GM21447 (cell line): ENCODE measurements around the gene PBX1.

Source experiments
- ATAC-seq: cut with Tn5 transposase; IDR thresholded peaks from one replicate; pipeline ENCODE4 v1.9.1; 2021; ENCODE audit not compliant: unreplicated experiment

Gene PBX1

DNA sequence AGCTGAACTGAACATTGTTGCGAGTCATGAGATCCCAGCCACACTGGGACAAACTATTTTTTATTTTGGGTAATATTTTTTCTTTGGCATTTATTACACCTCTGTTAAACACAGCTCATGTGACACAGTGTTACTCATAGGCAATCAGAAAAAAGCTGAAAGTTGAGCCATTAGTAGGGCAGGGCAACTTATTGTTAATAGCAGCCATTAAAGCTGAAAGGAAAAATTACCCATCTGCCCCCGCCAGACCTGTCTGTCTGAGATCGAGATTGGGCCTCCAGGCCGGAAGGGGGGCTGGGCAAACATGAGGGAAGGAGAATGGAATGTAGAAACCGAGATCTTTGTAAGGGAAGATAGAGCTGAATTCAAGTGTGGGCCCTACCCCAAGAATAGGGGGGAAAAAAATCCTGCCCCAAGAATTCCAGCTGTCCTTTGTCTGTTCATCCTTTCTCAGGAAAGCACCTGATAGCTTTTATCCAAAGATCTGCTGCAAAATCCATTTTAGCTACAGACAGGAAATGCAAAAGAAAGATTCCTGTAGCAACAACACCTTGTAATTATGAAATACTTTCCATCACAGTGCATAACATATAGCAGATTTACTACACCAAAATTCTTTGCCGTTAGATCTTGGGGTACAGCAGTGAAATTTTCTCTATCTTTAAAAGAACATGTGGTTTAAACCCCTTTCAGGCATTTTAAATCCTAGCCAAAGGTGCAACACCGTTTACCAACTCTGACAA, 212.8 kb downstream of the PBX1 start:
- no peak for ATAC-seq

DNA sequence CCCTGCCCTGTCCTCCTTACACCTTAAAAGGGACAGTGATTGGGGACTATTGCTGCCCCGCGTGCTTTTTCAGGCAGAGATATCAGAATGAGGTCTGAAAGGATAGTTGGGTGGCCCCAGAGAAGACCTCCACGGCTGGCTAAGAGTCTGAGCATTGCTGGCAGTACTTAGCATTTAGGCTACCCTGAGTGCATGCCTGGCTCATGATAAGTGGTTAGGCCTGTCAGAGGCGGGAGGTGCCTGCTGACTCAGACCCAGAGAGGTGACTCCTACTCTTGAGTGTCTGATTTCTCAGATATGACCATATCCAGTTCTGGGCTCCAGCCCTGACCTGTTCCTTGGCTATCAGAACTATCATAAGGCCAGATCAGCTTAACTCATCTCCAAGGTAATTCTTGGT, 213.7 kb downstream of the PBX1 start:
- no peak for ATAC-seq

DNA sequence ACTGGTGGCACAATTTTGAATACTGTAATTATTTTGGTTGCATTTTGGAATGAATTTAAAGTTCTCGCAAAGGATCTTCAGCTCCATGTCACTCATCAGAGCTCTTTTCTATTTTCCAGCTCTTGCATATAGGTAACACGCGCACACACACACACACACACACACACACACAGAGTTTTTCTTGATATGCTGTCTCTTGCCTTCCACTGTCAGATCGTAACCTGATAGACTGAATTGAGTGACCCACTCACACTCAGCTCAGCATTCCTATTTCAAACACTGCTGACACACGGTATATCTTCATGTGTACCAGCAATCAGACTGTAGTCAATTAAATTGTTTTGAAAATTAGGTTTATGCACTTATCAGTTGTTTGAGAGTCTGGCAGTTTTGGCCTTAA, 214.1 kb downstream of the PBX1 start:
- no peak for ATAC-seq

DNA sequence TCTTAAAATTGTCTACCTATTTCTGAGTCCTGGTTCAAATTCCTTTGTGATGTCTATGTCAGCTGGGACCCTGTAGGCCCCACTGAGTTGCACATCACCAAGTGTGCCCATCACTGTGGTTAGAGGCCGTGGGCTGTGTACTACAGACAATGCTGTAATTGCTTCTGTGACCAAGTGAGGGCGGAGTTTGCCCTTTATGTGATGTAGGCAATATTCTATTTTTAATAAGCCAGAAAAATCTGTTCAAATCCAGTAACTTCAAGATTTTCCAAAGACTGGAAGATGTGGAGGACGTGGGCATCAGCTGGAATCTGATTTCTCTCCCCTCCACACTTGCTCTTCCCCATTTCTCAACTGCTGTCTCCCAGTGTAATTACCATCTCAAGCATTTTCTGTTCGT, 215.4 kb downstream of the PBX1 start:
- ATAC-seq, result no peak

DNA sequence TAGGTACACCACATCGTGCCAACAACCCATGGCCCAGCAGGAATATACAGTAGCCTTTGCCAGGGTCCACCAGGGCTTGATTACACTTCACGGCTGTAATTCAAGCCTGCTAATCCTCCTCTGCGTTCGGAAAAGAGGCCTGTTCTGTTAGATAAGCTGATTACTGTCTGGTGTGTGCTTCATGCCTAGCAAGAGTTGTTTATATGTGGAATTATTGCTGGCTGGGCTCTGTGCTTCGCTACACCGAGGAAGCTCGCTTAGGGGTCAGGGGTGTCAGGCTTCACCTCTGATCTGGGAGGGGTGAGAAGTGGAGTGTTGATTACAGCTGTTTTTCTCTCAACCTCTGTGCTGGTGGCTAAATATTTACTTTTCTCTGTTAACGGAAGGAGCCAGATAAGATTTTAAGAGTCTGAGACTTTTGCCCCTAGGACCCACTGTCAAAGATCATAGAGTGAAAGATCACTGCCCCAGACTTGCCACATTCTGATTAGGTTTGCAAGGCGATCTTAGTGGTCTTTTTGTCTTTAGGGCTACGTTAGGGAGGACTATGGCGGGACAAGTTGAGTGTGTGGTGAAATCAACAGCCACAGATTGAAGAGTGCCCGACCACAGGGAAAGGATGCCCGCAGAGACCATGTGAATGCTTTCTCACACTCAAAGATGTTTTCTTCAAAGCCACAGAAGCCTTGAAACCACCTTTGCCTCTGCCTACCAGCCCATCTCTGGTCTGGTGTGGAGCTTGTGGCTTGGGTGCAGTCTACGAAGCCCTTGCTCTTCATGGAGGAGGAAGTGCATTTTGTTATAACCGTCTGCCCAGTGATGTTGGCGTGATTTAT, 216.1 kb downstream of the PBX1 start:
- no peak for ATAC-seq

DNA sequence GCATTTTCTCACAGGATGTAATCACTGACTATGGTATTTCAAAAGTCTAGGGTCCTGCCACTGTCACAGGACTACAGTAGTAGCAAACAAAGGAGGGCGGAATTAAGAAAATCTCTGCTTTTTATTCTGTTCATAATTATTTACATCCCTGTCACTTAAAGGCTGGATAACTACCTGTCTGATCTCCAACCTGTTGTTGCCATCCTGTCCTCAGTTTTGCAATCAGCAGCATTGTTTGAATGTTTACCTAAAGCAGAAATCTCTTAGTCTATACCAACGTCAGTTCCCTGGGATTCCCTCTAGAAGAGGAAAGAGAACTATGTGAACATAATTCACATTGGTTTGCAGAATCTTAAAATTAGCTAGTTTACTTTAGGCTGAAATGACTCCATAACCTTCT, 218.5 kb downstream of the PBX1 start:
- no peak for ATAC-seq

DNA sequence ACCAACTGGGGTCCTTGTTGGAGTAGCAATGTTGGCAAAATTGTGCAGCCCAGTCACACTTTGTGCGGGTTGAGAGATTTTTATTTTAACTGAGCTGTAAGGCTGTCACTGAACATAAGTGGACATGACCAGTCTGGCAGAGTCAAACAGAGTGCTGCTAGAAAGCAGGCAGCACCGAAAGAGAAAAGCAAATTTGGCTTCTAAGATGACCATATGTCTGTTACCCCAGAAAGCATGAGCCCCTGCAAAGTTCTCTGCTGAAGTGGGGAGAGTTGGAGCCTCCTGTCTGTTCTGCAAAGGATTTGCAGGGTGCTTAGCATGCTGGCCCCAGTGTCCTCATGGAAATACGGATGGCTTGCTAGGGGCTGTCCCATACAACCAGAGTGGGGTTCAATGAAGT, 220.4 kb downstream of the PBX1 start:
- ATAC-seq, result no peak

DNA sequence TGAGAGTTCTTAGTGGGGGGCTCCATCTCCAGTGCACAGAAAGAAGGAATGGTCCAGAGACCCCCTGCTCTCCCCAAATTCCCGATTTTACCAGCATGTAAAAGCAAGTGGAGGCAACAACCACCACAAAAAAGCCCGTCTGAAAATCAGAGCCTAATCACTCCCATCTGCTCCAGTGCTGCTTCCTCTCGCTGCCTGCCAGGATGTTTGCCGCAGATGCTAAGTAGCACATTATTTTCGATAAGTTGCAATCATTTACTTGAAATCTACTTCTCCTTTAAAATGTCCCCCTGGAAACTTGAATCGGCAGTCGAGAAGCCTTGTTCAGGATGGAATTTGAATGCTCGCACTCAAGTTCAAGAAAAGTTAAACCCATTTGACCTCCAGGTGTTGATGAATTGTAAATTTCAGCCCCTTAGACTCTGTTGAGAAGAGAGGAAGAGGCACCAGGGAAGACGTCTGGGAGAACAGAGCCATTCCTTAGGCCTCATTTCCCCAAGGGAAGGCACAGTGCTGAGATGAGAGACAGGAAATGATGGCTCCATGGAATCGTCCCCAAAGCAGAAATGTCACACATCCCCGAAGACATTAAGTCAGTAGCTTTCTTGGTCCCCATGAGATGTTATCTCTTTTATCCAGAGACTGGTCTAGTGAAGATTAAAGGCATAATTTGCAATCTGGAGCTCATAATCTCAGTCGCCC, 221.3 kb downstream of the PBX1 start:
- no peak for ATAC-seq

DNA sequence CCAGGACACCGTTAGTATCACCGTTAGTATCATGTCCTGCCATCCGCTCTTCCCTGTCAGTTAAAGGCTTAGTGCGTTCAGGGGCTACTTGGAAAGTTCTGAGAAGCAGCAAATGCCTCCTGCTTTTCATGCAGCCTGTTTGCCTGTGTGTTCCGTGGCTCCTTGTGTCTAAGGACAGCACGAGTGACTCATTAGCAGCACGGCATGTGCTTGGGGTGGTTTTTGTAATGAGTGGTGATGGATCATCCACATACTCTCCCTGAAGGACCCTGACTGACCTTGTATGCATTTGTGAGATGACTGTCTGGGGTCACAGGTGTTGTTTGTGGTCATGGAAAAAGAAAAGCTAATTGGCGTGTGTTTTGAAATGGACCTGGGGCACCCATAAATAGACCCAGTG, 221.9 kb downstream of the PBX1 start:
- ATAC-seq, result no peak

DNA sequence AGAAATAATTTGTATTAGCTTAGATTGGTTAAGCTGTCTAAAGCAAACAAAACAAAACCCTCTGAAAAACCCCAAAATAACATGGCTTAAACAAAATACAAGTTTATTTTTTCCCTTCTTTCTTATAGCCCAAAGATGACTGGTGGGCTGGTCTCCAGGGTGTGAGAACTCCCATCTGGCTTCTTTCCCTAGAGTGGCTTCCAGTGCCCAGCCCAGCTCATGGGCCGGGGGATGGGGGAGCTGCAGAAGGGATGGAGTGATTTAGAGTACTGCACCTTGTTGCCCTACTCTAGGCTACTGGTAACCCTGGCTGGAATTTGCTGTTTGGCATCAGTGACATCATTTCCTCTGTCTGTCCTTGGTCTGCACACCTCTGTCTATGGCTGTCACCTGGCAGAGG, 223.0 kb downstream of the PBX1 start:
- ATAC-seq, result no peak

DNA sequence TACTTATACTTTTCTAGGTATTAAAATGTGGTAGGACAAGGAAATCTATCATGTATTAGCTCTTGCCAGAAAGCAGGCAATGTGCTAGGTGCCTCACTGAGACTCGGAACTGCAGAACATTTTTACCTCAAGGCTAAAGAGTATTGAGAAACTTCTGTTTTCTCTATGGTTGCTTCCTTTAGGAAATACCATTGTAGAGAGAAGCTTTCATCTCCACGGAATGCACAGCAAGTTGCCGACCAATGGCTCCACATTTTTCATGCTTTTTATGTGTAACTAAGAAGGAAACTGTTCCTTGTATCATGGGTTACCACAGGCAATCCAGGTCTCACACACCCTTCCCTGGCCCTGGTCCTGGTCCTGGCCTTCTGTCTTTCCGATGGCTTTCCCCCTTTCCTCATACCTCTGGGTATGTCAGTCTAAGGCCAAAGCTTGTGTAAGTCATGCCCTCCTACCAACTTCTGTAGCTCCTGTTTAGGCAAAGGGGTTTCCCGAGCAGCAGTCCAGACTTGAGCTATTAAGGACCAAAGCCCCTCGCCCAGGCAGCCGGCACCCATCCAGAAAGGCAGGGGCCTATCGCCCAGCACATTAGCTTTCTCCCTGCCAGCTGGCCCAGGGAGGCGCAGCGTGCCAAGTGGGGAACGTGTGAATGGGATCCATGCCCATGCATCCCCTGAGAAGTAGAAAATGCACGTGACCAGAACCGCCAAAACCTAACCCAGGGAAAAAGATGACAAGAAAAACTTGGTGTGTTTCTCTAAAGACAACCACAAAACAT, 225.0 kb downstream of the PBX1 start:
- ATAC-seq, result no peak

DNA sequence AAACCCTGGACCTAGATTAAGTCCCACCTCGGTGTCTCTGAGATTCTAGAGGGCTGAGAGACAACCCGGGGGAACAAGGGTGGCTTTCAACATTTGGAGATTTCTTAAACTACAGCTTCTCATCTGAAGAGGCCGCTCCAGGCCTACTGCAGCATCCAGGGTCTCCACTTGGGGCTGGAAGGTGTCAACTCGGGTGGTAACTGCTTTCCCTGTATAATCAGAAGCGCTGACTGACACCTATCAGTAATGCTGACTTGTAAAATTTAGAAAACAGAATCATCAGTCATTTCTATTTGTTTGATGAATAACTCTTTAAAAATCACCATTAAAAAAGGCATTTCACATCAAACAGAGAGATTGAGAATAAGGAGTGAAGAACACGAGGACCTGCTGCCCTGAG, 226.0 kb downstream of the PBX1 start:
- ATAC-seq, result no peak

DNA sequence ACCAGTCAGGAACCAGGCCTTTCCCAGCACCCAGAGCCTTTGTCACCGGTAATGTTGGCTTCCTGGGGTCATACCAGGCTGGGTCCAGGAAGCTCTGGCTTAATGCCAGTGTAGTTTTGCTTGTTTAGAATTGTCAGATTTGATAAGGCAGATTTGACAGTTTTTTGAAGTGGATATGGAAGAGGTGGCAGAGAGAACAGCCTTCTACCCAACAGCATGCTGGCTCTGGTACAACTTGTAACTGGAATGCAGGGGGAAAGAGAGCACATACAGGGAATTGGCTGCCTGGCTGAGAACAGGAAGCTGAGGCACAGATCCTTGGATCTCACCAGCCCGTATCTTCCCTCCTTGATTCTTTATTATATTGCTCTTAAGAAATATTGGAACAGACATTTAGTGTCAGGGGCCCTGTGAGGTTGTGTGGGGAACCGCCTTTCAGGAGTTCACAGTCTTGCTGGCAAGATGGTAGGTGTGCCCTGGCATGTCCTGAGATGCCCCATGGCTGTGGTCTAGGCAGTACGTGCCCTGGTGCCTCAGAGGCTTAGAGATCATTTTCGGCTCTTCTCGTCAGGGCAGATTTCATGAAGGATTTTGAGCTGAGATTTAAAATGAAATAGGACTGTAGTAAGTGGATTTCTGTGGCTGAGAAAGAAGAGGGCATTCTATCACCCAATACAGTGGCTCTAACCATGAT, 227.0 kb downstream of the PBX1 start:
- ATAC-seq, result no peak

DNA sequence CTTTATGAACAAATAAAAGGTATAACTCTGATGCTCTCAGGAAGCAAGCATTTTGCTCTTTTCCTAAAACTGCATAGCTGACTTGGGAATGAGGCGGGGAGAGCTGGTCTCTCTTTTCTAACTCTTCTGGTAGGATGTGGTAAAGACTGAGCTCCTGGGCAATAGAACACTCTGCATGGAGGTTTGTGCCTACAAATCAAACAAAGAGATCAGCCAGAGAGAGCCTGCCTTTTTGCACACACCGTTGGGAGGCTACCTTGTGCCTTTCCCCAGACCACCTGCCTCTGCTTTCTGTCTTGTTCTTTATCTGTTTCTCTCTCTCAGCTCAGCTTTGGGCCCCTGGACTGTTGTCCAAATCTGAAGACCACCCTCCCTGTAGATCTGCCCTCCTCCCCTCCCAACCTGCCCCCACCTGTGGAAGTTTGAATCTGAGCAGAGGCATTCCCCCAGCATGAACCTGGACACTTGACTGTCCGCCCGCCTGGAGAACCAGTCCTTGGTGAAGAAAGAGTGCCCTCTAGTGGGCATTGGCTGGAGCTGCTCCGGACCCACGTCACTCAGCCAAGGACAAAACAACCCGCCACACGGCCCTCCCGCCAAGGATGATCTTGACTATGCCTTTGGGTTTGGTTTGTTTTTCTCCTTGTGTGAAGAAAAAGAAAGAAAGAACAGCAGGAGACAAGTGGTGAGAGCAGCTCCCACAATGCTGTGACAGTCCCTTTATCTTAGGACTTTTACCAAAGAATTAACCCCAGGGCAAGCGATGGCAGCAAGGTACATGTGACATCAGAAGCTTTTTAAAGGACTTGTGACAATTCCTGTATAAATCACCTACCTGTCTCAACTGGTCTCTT, 228.2 kb downstream of the PBX1 start:
- ATAC-seq, result peak; percentile 96

DNA sequence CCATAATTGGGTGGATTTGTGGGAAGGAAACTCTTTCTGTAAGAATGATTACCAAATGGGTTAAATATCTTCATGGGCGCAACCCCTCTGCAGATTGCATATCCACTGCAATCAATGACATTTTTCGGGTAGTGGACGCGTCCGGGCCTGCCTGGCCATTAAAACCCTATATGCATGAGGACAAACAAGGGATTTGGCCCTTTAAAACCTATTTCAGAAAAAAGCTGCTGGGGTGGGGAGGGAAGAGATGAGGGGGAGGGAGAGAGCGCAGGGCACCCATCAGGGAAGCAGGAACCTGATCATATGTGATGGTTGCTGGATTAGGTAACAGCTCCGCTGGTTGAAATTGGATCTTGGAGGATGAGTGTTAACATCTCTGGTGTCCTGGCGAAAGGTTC, 228.8 kb downstream of the PBX1 start:
- no peak for ATAC-seq

DNA sequence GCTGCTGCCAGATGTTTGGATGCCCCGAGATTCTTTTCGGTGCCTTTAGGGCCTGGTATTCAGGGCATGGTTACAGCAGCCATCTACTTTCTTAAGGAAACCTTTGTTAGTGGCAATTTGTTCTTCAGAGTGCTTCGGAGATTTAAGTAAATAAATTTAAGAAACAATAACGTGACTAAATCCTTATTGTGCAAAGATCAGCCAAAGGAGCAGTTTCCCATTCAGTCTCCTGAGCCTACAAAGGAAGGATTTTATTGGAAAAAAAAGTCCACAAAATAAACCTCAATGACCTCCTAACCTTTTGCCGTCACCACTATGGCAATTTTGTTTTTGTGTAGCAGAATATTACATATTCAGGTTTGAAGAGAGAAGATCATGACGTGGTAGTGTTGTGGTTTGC, 231.1 kb downstream of the PBX1 start:
- no peak for ATAC-seq

DNA sequence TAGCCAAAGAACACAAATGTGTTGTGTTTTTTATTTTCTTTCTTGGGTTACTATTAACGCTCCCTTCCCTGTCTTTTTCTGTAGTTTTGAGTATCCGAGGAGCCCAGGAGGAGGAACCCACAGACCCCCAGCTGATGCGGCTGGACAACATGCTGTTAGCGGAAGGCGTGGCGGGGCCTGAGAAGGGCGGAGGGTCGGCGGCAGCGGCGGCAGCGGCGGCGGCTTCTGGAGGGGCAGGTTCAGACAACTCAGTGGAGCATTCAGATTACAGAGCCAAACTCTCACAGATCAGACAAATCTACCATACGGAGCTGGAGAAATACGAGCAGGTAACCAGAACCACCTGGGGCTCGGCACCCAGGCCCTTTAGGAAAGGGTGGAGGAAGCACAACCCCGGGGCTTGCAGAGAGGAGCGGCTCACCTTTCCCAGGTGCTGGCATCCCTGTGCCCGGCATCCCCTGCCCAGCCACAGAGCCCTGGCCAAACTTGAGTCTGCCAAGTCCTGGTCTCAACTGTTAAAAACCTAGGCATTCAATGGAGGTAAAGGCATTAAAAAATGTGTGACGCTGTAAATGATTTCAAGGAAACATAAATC, 233.5 kb downstream of the PBX1 start:
- ATAC-seq, result no peak

DNA sequence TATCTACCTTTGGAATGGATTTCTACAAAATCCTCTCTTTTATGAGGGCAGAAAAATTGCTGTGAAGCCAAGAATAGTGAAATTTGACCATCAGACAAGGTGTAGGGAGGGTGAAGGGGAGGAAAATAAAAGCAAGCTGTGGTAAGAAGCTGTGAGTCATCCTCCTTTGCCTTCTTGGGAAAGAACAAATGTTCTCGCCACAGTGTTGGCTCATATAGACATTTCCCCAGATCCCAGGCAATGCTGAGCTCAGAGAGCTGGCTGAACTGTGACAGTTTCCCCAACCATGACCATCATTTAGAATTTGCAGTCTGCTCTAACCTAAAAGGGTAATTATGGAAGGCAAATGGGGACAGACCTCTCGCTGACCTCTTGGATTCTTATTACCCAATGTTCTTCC, 235.4 kb downstream of the PBX1 start:
- no peak for ATAC-seq

DNA sequence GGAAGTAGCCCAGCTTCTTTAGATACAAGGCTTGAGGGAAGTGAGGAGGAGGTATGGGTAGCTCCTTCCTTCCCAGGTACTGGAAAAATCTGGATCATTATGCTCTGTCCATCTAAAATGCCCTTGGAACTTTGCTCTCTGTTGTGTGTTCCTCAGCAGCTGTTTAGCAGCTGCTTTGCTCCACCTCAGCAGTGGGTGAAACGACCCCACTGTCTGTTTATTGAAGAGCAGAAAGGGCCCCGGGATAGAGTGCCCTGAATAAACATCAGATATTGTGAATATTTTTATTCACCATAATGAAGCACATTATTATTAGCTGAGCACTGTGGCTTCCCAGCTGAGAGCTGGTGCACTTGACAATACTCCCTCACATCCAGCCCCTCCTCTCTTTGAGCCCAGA, 237.9 kb downstream of the PBX1 start:
- no peak for ATAC-seq
